HG02610 (cell line): ENCODE data around the gene SYNJ1.
"Not testable (repeated sequence)": the region's sequence is repeated elsewhere in the genome, so short reads cannot be mapped to it uniquely, and the experiment has no call there.

Experiments
- ATAC-seq: cut with Tn5 transposase; IDR thresholded peaks from one replicate; pipeline ENCODE4 v1.9.1; 2021; ENCODE audit warnings: mild to moderate bottlenecking, moderate library complexity; ENCODE audit not compliant: unreplicated experiment

SYNJ1 gene

GRCh38 chr21:32626621-32627196 lies 101.1 kb downstream of the SYNJ1 start:
- no peak for ATAC-seq

- ATAC-seq, result not testable (repeated sequence)
These were observed 109.6 kb downstream of the SYNJ1 start for GRCh38 chr21:32618218-32618617.

- no peak for ATAC-seq
These were observed 114.3 kb downstream of the SYNJ1 start for GRCh38 chr21:32613436-32614043.

- ATAC-seq, result no peak
These were observed 114.8 kb downstream of the SYNJ1 start for GRCh38 chr21:32612999-32613337.

- peak; percentile 98 for ATAC-seq
These were observed 115.5 kb downstream of the SYNJ1 start, which contains the start of gene CFAP298 for GRCh38 chr21:32612075-32612998. TSS of gene CFAP298 (minus strand) at chr21:32612377. CDS start at chr21:32612243, 134 bp downstream.

GRCh38 chr21:32611471-32611997 lies 116.3 kb downstream of the SYNJ1 start:
- ATAC-seq, result no peak

GRCh38 chr21:32610940-32611339 lies 116.9 kb downstream of the SYNJ1 start:
- ATAC-seq, result not testable (repeated sequence)

- ATAC-seq, result no peak
These were observed 119.0 kb downstream of the SYNJ1 start for GRCh38 chr21:32608851-32609250.

GRCh38 chr21:32605469-32605868 lies 122.3 kb downstream of the SYNJ1 start:
- ATAC-seq, result no peak

GRCh38 chr21:32604464-32604863 lies 123.3 kb downstream of the SYNJ1 start:
- no peak for ATAC-seq

GRCh38 chr21:32603131-32603530 lies 124.7 kb downstream of the SYNJ1 start:
- no peak for ATAC-seq

GRCh38 chr21:32602099-32602498 lies 125.7 kb downstream of the SYNJ1 start:
- no peak for ATAC-seq

- no peak for ATAC-seq
These were observed 128.3 kb downstream of the SYNJ1 start for GRCh38 chr21:32599526-32599925.

GRCh38 chr21:32599091-32599490 lies 128.7 kb downstream of the SYNJ1 start:
- no peak for ATAC-seq

GRCh38 chr21:32597205-32597604 lies 130.6 kb downstream of the SYNJ1 start:
- no peak for ATAC-seq

- no peak for ATAC-seq
These were observed 132.4 kb downstream of the SYNJ1 start for GRCh38 chr21:32595431-32595830.

- no peak for ATAC-seq
These were observed 134.1 kb downstream of the SYNJ1 start for GRCh38 chr21:32593690-32594089.

GRCh38 chr21:32592929-32593502 lies 134.8 kb downstream of the SYNJ1 start:
- no peak for ATAC-seq

GRCh38 chr21:32590130-32590529 lies 137.7 kb downstream of the SYNJ1 start:
- ATAC-seq, result no peak

- no peak for ATAC-seq
These were observed 140.2 kb downstream of the SYNJ1 start for GRCh38 chr21:32587651-32588050.

GRCh38 chr21:32587120-32587519 lies 140.7 kb downstream of the SYNJ1 start:
- no peak for ATAC-seq
